CD14-positive monocyte (primary cell): ENCODE data around the gene SUN3. TPM values are rescaled to one million over a fixed set of nuclear protein-coding genes. Genes with fewer than 3 reads are reported as not detected.

Experiments used
- DNase-seq, 3 donors: peaks; one replicate each; pipeline ENCODE4 v3.0.0-alpha.2; 2011 to 2022
- H2AFZ ChIP-seq: 2 replicates; pipeline ENCODE4 v1.6.0; 2012; ENCODE audit warnings: mild to moderate bottlenecking, low read depth, low read length, inconsistent platforms; ENCODE audit not compliant: insufficient read depth, poor library complexity, severe bottlenecking
- H3K27ac ChIP-seq, 2 donors: 1 replicate in 1 of 2; 2 replicates in 1 of 2; pipeline ENCODE4 v1.5.1; 2012 to 2013; ENCODE audit warnings: low read length in 2 of 2, control low read depth in 1 of 2, inconsistent platforms in 1 of 2, low read depth in 1 of 2, mild to moderate bottlenecking in 1 of 2
- H3K27me3 ChIP-seq, 2 donors: one replicate each; pipeline versions ENCODE4 v1.6.0 to v1.6.1; 2011 to 2013; ENCODE audit warnings: low read length in 2 of 2; ENCODE audit not compliant: control insufficient read depth in 2 of 2, insufficient read depth in 2 of 2
- H3K36me3 ChIP-seq, 2 donors: replicated peaks in 1 of 2; 1 replicate in 1 of 2; 2 replicates in 1 of 2; pipeline versions ENCODE4 v1.5.1 to v1.6.1; 2012 to 2013; ENCODE audit warnings: low read length in 2 of 2, control low read depth in 1 of 2, inconsistent platforms in 1 of 2, mild to moderate bottlenecking in 1 of 2; ENCODE audit not compliant: insufficient read depth in 2 of 2, control insufficient read depth in 1 of 2
- H3K4me1 ChIP-seq, 2 donors: 1 replicate in 1 of 2; 2 replicates in 1 of 2; pipeline versions ENCODE4 v1.5.1 to v1.6.1; 2012 to 2013; ENCODE audit warnings: low read length in 2 of 2, control low read depth in 1 of 2, inconsistent platforms in 1 of 2, mild to moderate bottlenecking in 1 of 2, moderate library complexity in 1 of 2; ENCODE audit not compliant: insufficient read depth in 2 of 2, control insufficient read depth in 1 of 2
- H3K4me2 ChIP-seq: replicated peaks from 2 replicates; pipeline ENCODE3; 2012; ENCODE audit warnings: low read length, moderate library complexity, mild to moderate bottlenecking; ENCODE audit not compliant: poor library complexity, severe bottlenecking; ENCODE audit errors: extremely low read depth
- H3K4me3 ChIP-seq, 3 experiments: fragments of 200-600 bp in 1 of 3; sonication (generic) in 1 of 3; replicated peaks in 1 of 3; 1 replicate in 2 of 3; 2 replicates in 1 of 3; pipeline ENCODE4 v1.5.1; 2011 to 2013; ENCODE audit warnings: low read length in 3 of 3, mild to moderate bottlenecking in 3 of 3, control low read depth in 2 of 3, low read depth in 2 of 3, inconsistent platforms in 1 of 3, moderate library complexity in 1 of 3
- H3K79me2 ChIP-seq: 2 replicates; pipeline ENCODE4 v1.6.0; 2012; ENCODE audit warnings: mild to moderate bottlenecking, control low read depth, inconsistent platforms, low read length, moderate library complexity; ENCODE audit not compliant: insufficient read depth
- H3K9ac ChIP-seq: 2 replicates; pipeline ENCODE4 v1.6.0; 2017; ENCODE audit warnings: low read length, mild to moderate bottlenecking; ENCODE audit not compliant: insufficient read depth, poor library complexity, severe bottlenecking
- H3K9me3 ChIP-seq, 2 donors: replicated peaks in 1 of 2; 1 replicate in 1 of 2; 2 replicates in 1 of 2; pipeline versions ENCODE4 v1.5.1 to v1.6.1; 2012 to 2013; ENCODE audit warnings: low read length in 2 of 2, control low read depth in 1 of 2; ENCODE audit not compliant: control insufficient read depth in 1 of 2, insufficient read depth in 1 of 2
- H4K20me1 ChIP-seq: 2 replicates; pipeline ENCODE4 v1.6.0; 2012; ENCODE audit warnings: mild to moderate bottlenecking, low read length, control low read depth, moderate library complexity; ENCODE audit not compliant: insufficient read depth
- H3K27ac Mint-ChIP-seq, 7 donors: one replicate each; pipeline ENCODE4 v1.8.0; 2020; ENCODE audit warnings: mild to moderate bottlenecking in 7 of 7, mixed read lengths in 7 of 7, moderate library complexity in 6 of 7, inconsistent platforms in 2 of 7
- H3K27me3 Mint-ChIP-seq, 3 donors: one replicate each; pipeline ENCODE4 v1.8.0; 2021 to 2022; ENCODE audit warnings: low read depth in 3 of 3, mild to moderate bottlenecking in 3 of 3, mixed read lengths in 3 of 3, moderate library complexity in 3 of 3, inconsistent platforms in 1 of 3
- H3K36me3 Mint-ChIP-seq, 2 donors: one replicate each; pipeline ENCODE4 v1.8.0; 2020; ENCODE audit warnings: mixed read lengths in 2 of 2, inconsistent platforms in 1 of 2, mild to moderate bottlenecking in 1 of 2
- H3K4me1 Mint-ChIP-seq: one replicate; pipeline ENCODE4 v1.8.0; 2020; ENCODE audit warnings: mild to moderate bottlenecking, mixed read lengths
- H3K4me3 Mint-ChIP-seq, 2 donors: one replicate each; pipeline ENCODE4 v1.8.0; 2020; ENCODE audit warnings: mild to moderate bottlenecking in 2 of 2, mixed read lengths in 2 of 2, moderate library complexity in 1 of 2
- H3K9me3 Mint-ChIP-seq, 7 donors: one replicate each; pipeline ENCODE4 v1.8.0; 2020 to 2022; ENCODE audit warnings: mixed read lengths in 7 of 7, mild to moderate bottlenecking in 6 of 7, moderate library complexity in 6 of 7, inconsistent platforms in 2 of 7
- WGBS: methylation state at CpG from one replicate; pipeline ENCODE4 v1.1.5; 2013; ENCODE audit warnings: missing lambda C conversion rate; ENCODE audit not compliant: insufficient coverage; 5-methylcytosine and 5-hydroxymethylcytosine counted together
- intact Hi-C, 2 donors: fragments of 100-400 bp; cut with micrococcal nuclease; formaldehyde crosslinking; loops; one replicate each; pipeline versions ENCODE4 v1.15.0 to v1.15.1; 2023
- polyA plus RNA-seq, 3 donors: library from polyadenylated mRNA; depleted of rRNA in 1 of 3; unstranded in 2 of 3; stranded (reverse) in 1 of 3; fragments of 300-500 nt in 2 of 3; fragments of >200 nt in 1 of 3; fragmentation: Illumina TruSeq in 2 of 3; gene quantifications; 1 replicate in 2 of 3; 2 replicates in 1 of 3; pipeline ENCODE4 v1.2.3, GENCODE V29; 2012 to 2021
- TF ChIP-seq, protein P1 (sequence below): fragments of 200-600 bp; IDR thresholded peaks from one replicate; pipeline ENCODE4 v1.8.0; 2022; ENCODE audit warnings: antibody characterized with exemption, mild to moderate bottlenecking

SUN3 gene
- polyA plus RNA-seq, 3 donors = not detected

DNA sequence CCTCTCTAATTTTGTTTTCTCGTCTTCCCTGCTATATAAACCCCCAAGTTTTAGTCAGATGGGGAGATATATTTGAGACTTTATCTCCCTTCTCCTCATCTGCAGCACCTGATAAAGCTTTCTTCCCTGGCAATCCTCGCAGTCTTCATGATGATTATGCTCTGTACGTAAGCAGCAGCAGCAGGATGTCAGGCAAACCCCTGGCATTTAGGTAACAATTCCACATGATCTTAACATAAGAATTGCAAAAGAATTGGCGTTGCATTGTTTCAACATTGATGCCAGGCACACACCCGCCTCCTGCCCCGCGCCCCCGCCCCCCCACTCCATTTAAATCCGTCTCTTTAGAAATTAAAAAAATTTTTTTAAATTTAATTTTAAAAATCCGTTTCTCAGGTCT is 86.8 kb downstream of the SUN3 start:
- peaks cover 18% of the 10 kb centered on the region for H3K4me1 Mint-ChIP-seq
- peak overlapping the region in 1 of 2 donors; percentile 57 for H3K27ac ChIP-seq
- TF ChIP-seq, protein P1, sequence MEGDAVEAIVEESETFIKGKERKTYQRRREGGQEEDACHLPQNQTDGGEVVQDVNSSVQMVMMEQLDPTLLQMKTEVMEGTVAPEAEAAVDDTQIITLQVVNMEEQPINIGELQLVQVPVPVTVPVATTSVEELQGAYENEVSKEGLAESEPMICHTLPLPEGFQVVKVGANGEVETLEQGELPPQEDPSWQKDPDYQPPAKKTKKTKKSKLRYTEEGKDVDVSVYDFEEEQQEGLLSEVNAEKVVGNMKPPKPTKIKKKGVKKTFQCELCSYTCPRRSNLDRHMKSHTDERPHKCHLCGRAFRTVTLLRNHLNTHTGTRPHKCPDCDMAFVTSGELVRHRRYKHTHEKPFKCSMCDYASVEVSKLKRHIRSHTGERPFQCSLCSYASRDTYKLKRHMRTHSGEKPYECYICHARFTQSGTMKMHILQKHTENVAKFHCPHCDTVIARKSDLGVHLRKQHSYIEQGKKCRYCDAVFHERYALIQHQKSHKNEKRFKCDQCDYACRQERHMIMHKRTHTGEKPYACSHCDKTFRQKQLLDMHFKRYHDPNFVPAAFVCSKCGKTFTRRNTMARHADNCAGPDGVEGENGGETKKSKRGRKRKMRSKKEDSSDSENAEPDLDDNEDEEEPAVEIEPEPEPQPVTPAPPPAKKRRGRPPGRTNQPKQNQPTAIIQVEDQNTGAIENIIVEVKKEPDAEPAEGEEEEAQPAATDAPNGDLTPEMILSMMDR = no peak
- peaks cover 2 to 3% (median 2%) of the 10 kb centered on the region in 3 donors for H3K27me3 Mint-ChIP-seq
- H3K9ac ChIP-seq = no peak overlapping the region
- no peak overlapping the region for H2AFZ ChIP-seq
- H3K4me3 ChIP-seq = no peak overlapping the region
- 33% methylated on average over 2 of the region's 10 CpGs for WGBS
- H4K20me1 ChIP-seq = no peaks in the 10 kb centered on the region
- no peak overlapping the region for H3K4me3 Mint-ChIP-seq
- intact Hi-C loops = loop anchor here in 1 of 2 donors (5.0 kb wide), 1 partner anchor 170 kb away; no protein-coding TSS in a partner anchor
- H3K4me1 ChIP-seq = peaks cover 16 to 19% of the 10 kb centered on the region in 2 donors
- H3K27ac Mint-ChIP-seq = peak overlapping the region; percentile 81 to 95 (median 90)
- no peaks in the 10 kb centered on the region for H3K79me2 ChIP-seq
- H3K9me3 Mint-ChIP-seq = no peaks in the 10 kb centered on the region
- no peaks in the 10 kb centered on the region for H3K36me3 Mint-ChIP-seq
- no peaks in the 10 kb centered on the region for H3K27me3 ChIP-seq
- H3K36me3 ChIP-seq = no peaks in the 10 kb centered on the region
- peak overlapping the region; percentile 7 for H3K4me2 ChIP-seq
- peak in 2 of 3 donors; percentile 27 to 47 for DNase-seq
- H3K9me3 ChIP-seq = no peaks in the 10 kb centered on the region

DNA sequence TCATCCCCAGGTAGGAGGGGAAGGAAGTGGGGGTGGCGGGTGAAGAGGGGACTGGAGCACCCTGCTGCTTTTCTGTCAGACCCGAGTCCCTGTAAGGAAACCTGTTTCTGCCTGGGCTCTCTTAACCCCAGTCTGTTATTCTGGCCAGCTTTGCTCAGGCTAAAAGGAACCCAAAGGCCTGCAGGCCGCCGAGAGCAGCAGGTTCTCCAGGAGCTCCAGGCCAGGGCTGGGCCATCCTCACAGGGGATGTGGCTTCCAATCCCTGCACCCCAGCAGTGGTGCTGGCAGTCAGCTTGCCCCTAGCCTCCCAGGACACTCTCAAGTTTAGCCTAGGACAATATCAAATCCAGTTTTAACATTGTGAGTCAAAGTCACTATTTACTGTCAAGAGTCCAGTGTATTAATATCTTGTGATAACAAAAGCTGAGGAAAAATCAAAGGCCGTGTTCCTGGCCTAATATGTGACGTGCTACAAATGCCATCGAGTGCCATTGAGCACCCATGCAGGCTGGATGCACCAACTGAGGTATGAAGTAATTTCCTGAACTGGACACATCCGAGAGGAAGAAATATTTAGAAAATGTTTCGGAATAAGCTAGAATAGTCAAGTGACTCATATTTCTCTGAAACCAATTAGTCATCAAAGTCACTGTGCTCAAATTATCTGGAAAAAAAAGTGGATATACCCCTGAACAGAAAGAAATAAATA is 87.6 kb downstream of the SUN3 start:
- TF ChIP-seq, protein P1 = no peak
- Histone ChIP-seq H3K9me3 (no peaks in the 10 kb centered on the region), H3K4me1 (peaks cover 16 to 19% of the 10 kb centered on the region in 2 donors), H4K20me1 (no peaks in the 10 kb centered on the region), H3K27me3 (no peaks in the 10 kb centered on the region), H3K4me2 (peak overlapping the region; percentile 7), H3K79me2 (no peaks in the 10 kb centered on the region), H3K36me3 (no peaks in the 10 kb centered on the region), H2AFZ (no peak overlapping the region), H3K4me3 (no peak overlapping the region), H3K9ac (peak overlapping the region; percentile 32), H3K27ac (peak overlapping the region in 1 of 2 donors; percentile 57)
- H3K27me3 Mint-ChIP-seq = peaks cover 2 to 3% (median 2%) of the 10 kb centered on the region in 3 donors
- intact Hi-C loops = loop anchor here in 1 of 2 donors (5.0 kb wide), 1 partner anchor 171 kb away; no protein-coding TSS in a partner anchor
- no peaks in the 10 kb centered on the region for H3K9me3 Mint-ChIP-seq
- H3K4me1 Mint-ChIP-seq = peaks cover 18% of the 10 kb centered on the region
- 55% methylated on average over 6 of the region's 9 CpGs for WGBS
- peak overlapping the region; percentile 81 to 95 (median 90) for H3K27ac Mint-ChIP-seq
- peak; percentile 66 to 87 (median 86) for DNase-seq
- H3K4me3 Mint-ChIP-seq = no peak overlapping the region
- no peaks in the 10 kb centered on the region for H3K36me3 Mint-ChIP-seq
